OCI-LY1 (cell line): ENCODE results near the gene CENPA.

ENCODE experiments used
- EZH2 ChIP-seq: fragments of 200-600 bp; sonication (generic), shearing (Covaris generic); IDR thresholded peaks from 2 replicates; pipeline ENCODE4 v1.8.0; 2017; ENCODE audit warnings: borderline replicate concordance, mixed run types, mild to moderate bottlenecking, antibody characterized with exemption, low read length, moderate library complexity, mixed read lengths
- TF ChIP-seq, protein P1 (sequence below): fragments of 200-600 bp; sonication (generic), shearing (Covaris generic); IDR thresholded peaks from 2 replicates; pipeline ENCODE4 v1.5.1; 2017; ENCODE audit warnings: mild to moderate bottlenecking, antibody characterized with exemption, low read length, moderate library complexity, mixed read lengths

DNA sequence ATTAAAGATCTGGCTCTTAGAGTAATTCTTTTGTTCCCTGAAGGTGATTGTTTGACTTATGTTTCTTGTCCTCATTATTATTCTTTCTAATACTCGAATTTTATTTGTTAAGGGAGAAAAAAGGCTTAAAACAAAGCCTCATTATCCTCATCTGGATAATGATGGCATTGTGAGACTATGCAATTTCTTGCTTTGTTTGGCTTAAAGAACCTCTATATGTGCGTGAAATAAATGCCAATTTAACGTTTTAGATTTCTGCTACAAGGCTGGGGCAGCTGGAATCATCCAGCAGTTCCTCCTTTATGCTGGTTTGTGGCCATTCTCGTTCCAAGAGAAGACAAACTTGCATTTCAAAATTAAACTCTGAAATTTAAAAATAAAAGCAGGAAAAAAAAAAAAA, 57.2 kb downstream of the CENPA start:
- TF ChIP-seq, protein P1, sequence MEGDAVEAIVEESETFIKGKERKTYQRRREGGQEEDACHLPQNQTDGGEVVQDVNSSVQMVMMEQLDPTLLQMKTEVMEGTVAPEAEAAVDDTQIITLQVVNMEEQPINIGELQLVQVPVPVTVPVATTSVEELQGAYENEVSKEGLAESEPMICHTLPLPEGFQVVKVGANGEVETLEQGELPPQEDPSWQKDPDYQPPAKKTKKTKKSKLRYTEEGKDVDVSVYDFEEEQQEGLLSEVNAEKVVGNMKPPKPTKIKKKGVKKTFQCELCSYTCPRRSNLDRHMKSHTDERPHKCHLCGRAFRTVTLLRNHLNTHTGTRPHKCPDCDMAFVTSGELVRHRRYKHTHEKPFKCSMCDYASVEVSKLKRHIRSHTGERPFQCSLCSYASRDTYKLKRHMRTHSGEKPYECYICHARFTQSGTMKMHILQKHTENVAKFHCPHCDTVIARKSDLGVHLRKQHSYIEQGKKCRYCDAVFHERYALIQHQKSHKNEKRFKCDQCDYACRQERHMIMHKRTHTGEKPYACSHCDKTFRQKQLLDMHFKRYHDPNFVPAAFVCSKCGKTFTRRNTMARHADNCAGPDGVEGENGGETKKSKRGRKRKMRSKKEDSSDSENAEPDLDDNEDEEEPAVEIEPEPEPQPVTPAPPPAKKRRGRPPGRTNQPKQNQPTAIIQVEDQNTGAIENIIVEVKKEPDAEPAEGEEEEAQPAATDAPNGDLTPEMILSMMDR = no peak
- no peak for TF ChIP-seq EZH2
